Endometrial microvascular endothelial cells (primary cell): ENCODE measurements around the gene FLT4. TPM values are rescaled to one million over a fixed set of nuclear protein-coding genes. Genes with fewer than 3 reads are reported as not detected.

ENCODE experiments used
- in situ Hi-C: cut with HindIII; loops from 2 replicates; pipeline ENCODE4 v1.10.0; 2017; ENCODE audit warnings: low sequenced_read_pairs, low pct_unique_long_range_greater_than_20kb; ENCODE audit errors: inconsistent ontology term
- total RNA-seq: library from RNA; depleted of rRNA; stranded (reverse); fragments of >200 nt; gene quantifications from one replicate; pipeline ENCODE4 v1.2.3, GENCODE V29; 2015; ENCODE audit errors: inconsistent ontology term

FLT4 gene
- total RNA-seq, 1 donor from 2014 or later: 33.5 TPM

GRCh38 chr5:180600554-180601041 is 48.8 kb downstream of the FLT4 start:
- in situ Hi-C loops: no loop called here

- in situ Hi-C loops: no loop called here
These were observed 49.3 kb downstream of the FLT4 start for GRCh38 chr5:180599981-180600553.

GRCh38 chr5:180599590-180599914 is 49.8 kb downstream of the FLT4 start:
- in situ Hi-C loops: no loop called here

GRCh38 chr5:180598797-180599589 is 50.4 kb downstream of the FLT4 start:
- in situ Hi-C loops: no loop called here

- in situ Hi-C loops: no loop called here
These were observed 51.1 kb downstream of the FLT4 start for GRCh38 chr5:180598316-180598701.

- in situ Hi-C loops: no loop called here
These were observed 52.6 kb downstream of the FLT4 start for GRCh38 chr5:180596668-180597231.

DNA sequence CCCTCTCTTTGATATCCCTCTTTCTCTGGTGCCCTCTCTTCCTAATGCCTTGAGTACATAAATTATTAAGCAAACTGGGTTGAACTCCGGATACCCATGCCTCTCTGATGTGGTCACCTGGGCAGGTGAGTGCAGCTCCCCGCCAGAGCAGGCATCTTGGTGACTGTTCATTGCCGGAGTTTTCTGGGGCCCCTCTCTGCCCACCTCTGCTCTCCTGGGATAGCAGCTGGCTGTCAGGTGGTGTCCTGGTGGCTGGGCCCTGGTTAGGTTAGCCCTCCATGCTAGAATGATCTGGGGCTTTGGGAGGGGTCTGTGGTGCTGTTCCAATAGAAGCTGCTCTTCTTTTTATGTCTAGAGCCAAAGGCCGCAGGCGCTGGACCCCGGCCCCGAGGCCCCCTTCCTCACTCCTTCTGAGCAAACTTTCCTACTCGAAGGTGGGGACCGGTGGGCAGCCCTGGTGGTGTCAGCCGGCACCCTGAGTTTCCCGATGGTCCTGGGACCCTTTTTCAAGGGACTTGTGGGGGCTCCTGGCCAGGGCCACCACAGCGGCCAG is 53.2 kb downstream of the FLT4 start:
- in situ Hi-C loops: no loop called here

GRCh38 chr5:180595381-180596114 is 53.9 kb downstream of the FLT4 start:
- in situ Hi-C loops: no loop called here

DNA sequence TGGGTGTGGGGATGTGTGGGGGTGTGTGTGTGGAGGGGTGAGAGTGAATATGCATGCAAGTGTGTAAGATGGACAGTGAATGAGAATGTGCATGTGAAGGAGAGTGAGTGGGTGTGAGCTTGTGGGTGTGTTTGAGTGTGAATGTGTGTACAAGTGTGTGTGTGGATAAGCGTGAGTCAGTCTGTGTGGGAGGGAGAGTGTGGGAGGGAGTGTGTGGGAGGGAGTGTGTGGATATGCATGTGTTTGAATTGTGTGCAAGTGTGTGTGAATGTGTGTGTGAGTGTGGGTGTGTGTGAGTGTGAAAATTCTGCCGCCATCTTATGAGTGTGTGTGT is 54.4 kb downstream of the FLT4 start:
- in situ Hi-C loops: no loop called here

- in situ Hi-C loops: no loop called here
These were observed 54.9 kb downstream of the FLT4 start for GRCh38 chr5:180594311-180595045.

DNA sequence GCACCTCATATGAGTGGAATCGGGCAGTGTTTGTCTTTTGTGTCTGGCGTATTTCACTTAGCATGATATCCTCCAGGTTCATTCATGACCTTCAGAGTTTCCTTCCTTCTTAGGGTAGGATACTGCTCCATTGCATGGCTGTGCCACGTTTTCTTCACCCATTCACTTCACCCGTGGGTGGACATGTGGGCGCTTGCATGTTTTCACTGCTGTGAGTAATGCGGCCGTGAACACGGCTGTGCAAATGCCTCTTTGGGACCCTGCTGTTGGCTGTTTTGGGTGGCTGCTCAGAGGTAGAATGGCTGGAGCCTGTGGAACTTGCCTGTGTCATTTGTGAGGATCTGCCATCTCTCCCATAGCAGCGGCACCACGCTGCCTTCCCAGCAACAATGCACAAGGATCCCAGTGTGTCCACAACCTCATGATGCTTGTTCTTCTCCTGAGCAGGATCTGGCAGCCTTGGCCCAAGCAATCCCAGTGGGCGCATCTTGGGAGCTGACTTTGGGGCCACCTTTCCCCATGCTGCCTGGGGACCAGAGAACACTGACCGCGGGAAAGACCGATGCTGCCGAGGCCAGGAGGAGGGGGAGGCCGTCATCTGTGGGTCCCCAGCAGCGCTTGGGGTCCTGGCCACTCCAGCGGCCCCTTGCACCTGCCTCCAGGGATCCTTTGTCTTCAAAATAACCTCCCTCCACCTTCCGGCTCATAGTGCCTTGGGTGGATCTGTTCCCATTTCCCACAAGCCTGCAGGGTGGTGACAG is 55.8 kb downstream of the FLT4 start:
- in situ Hi-C loops: no loop called here

GRCh38 chr5:180592176-180592575 is 57.2 kb downstream of the FLT4 start:
- in situ Hi-C loops: no loop called here

DNA sequence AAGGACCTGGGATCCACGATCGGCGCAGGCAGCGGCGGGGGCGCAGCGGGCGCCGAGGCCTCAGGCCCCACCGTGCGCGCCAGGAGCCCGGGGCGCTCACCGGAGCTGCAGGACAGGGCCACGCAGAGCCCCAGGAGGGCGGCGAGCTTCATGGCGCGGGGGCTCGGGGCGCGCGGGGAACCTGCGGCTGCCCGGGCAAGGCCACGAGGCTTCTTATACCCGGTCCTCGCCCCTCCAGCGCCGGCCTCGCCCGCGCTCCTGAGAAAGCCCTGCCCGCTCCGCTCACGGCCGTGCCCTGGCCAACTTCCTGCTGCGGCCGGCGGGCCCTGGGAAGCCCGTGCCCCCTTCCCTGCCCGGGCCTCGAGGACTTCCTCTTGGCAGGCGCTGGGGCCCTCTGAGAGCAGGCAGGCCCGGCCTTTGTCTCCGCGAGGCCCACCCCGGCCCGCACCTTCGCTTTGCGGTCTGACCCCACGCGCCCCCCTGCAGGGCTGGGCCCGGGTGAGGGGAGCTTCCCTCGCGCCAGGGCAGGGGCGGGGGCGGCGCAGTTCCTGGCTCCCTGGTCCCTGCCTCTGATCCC is 58.0 kb downstream of the FLT4 start, which contains the start of gene SCGB3A1:
Gene SCGB3A1 (minus strand): TSS at position 189 of the 577 bp plus-strand sequence. CDS start 37 bp downstream, at position 152.
- in situ Hi-C loops: no loop called here

- in situ Hi-C loops: no loop called here
These were observed 58.7 kb downstream of the FLT4 start for GRCh38 chr5:180590543-180591310.

DNA sequence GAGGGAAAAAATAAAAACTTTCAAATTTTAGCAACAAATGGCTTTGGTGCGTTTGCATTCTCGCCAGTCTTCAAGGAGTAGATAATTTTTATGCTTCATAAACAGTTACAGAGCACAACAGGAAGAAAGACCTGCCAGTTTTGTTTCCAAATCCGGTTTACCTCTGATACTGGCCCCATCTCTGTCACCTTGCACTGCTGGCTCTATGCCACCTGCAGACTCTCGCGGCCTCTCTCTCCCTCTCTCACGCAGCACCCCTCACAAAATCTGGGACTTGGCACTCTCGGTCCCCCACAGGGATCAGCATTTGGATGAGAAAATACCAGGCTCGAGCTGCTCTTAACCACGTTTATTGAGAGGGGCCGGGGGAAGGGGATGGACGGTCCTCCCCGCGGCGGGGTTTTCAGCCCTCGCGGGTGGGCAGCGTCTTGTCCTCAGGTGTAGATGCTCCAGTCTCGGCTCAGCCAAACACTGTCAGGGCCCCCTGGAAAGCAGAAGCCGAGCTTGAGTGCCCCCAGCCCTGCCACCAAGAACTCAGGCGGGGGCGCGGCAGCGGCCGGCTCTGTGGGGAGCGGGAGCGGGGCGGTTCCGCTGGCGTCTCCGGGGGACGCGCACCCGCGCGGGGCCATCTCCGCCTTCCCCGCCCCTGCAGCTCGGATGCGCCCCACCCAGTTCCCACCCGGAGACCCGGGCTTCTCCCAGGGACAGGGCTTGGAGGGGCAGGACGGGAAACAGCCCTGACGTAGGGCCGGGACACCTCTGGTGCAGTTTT is 59.4 kb downstream of the FLT4 start:
- in situ Hi-C loops: no loop called here

DNA sequence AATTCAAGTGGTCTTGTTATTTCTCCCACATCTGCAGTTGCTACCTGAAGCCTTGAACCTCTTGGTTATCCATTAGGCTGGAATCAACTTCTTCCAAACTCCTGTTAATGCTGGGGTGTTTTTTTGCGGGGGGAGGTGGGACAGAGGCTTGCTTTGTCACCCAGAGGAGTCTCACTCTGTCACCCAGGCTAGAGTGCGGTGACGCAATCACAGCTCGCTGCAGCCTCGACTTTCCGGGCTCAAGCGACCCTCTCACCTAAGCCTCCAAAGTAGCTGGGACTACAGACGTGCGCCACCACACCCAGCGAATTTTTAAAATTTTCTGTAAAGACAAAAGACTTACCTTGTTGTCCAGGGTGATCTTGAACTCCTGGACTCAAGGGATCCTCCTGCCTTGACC is 62.5 kb downstream of the FLT4 start:
- in situ Hi-C loops: no loop called here
